Heart left ventricle (tissue), 13 donors: ENCODE measurements around the gene NEMP1.

ENCODE experiments used
- POLR2A ChIP-seq, 2 donors: fragments of 450-650 bp; IDR thresholded peaks; one replicate each; pipeline ENCODE4 v1.6.1; 2017; ENCODE audit warnings: antibody characterized with exemption in 2 of 2, mild to moderate bottlenecking in 2 of 2, moderate library complexity in 2 of 2
- TF ChIP-seq, protein P1 (sequence below), 12 donors: fragments of 200-600 bp; sonication (generic) in 4 of 12; IDR thresholded peaks; one replicate each; pipeline versions ENCODE4 v1.5.0 to v1.8.0; 2018 to 2022; ENCODE audit warnings: antibody characterized with exemption in 12 of 12, mild to moderate bottlenecking in 5 of 12
- donor health status: ischemic (EF 13 %, LVEDD 7.1; RV severe dilation, severe dysfunction).
- donor health status: DM: no; HTN: yes; CAD: no.
- donor health status: DM: no; HTN: no; CAD: no.
- donor health status: ischemic (EF 25% LVEDD 6.9; RV normal size, moderate dysfunction).
- donor health status: ischemic (EF 25% LVEDD 5.7; RV mildly dilated, moderate dysfunction).
- donor health status: ischemic (EF 35%, LVEDD 5.7; RV mildly dilated, moderate dysfunction).
- donor health status: nonischemic (EF 11% LVEDD 7.7; RV severe dilation, severe dysfunction).
- donor health status: DM: yes; HTN: yes; CAD: no.
- donor health status: PGD.
- donor health status: ischemic (EF 29% LVEDD 5.4; RV normal size, mild dysfunction).
- donor health status: nonischemic (EF 23%, LVEDD 6.1; RV moderate dilation, normal function).

GRCh38 chr12:57107456-57108155, 29.0 kb upstream of the NEMP1 start:
- TF ChIP-seq, protein P1, sequence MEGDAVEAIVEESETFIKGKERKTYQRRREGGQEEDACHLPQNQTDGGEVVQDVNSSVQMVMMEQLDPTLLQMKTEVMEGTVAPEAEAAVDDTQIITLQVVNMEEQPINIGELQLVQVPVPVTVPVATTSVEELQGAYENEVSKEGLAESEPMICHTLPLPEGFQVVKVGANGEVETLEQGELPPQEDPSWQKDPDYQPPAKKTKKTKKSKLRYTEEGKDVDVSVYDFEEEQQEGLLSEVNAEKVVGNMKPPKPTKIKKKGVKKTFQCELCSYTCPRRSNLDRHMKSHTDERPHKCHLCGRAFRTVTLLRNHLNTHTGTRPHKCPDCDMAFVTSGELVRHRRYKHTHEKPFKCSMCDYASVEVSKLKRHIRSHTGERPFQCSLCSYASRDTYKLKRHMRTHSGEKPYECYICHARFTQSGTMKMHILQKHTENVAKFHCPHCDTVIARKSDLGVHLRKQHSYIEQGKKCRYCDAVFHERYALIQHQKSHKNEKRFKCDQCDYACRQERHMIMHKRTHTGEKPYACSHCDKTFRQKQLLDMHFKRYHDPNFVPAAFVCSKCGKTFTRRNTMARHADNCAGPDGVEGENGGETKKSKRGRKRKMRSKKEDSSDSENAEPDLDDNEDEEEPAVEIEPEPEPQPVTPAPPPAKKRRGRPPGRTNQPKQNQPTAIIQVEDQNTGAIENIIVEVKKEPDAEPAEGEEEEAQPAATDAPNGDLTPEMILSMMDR (IDR thresholded peaks at IDR 0.05), result no peak
- TF ChIP-seq POLR2A (IDR thresholded peaks at IDR 0.05), result no peak
